Stimulated activated CD8-positive, alpha-beta memory T cell treated with anti-CD3 and anti-CD28 coated beads, Interleukin-12 subunit alpha, Interleukin-12 subunit beta, amount 100 ng/mL, for 24 hours (primary cell): ENCODE data around the gene TRIM46.
A peak's percentile ranks its signal among the peaks of the same experiment; 100 is the strongest.
"Not testable (repeated sequence)": the region's sequence is repeated elsewhere in the genome, so short reads cannot be mapped to it uniquely, and the experiment has no call there.

Experiments used
- DNase-seq: peaks from one replicate; pipeline ENCODE4 v3.0.0-alpha.2; 2020; ENCODE audit errors: extremely low read depth

Gene TRIM46

DNA sequence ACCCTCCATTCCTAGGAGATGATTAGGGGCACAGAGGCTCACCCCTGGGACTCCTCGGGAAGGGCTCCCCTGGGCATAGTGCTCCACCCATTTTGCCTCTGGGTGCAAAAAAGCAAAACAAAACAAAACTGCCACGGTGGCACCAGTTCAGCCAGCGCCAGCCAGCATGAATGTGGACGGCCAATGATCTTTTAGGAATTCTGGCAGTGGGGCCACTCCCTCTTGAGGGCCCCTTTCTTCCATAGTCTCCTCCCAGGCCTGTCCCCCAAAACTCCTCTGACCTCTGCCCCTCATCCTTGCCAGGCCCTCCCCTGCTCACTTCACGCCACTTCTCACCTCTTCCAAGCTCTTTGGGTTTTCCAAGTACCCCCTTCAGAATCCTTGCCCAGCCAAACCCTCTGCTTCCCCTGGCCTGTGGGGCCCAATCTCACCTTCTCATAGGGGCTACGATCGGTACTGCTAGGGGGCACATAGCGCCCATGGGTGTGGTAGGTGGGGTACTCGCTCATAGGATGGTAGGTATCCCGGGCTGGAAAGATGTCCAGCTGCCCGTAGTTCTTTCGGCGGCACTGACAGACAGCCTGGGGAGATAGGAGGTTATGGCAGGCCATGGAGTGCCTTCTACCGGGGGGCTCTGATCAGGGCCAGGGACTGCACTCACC, 13.3 kb downstream of the TRIM46 start:
- no peak for DNase-seq

DNA sequence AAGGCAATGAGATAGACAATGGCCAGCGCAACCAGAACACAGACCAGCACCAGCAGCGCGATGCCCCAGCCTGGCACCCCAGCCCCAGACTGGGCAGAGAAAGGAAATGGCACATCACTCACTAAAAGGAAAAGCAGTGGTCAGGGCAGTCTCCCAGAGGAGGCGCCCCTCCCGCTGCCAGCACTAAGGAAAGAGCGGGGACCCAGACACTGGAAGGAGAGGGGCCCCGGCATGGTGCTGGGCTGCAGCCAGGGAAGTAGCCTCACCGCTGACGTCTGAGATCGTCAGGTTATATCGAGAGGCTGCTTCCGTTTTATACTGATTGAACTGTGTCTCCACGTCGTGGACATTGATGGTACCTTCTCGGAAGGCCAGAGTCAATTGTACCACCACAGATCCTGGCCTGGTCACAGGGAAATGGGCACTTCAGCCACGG, 13.8 kb downstream of the TRIM46 start:
- no peak for DNase-seq

- DNase-seq, result no peak
These were observed 14.6 kb downstream of the TRIM46 start for GRCh38 chr1:155188268-155188667.

GRCh38 chr1:155189926-155190325, 16.3 kb downstream of the TRIM46 start:
- DNase-seq, result not testable (repeated sequence)

- no peak for DNase-seq
These were observed 18.3 kb downstream of the TRIM46 start for GRCh38 chr1:155191904-155192303.

- no peak for DNase-seq
These were observed 19.0 kb downstream of the TRIM46 start for GRCh38 chr1:155192346-155193274.

DNA sequence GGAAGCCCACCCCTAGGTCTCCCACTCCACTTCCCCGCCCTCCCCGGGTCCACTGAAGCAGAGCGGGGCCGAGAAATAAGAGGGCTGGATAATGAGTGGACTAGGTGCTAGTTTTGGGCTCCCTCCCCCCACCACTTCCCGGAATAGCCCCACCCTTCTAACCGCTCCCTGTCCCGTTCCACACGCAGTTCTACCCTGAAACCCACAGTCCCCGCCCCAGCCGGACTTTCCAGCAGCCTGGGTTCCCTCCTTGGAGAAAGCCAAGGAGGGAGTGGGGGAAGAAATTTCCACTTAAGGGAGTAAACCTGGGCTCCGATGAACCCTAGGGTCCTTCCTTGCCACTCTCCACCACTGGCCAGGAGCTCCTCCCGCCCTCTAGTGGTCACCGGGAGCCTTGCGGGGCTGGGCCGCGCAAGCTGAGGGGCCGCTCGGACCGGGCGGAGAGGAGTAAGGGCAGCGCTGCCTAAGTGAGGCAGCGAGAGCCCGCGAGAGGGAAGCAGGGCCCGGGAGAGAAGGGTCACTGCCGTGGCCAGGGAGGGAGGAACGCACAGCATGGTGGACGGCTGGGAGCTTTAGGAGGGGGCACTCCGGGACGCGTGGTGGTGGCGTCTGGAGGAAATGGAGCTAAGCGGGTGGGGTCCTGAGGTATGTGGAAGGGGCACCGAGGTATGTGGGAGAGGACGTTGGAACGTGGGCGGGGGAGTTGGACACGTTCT, 19.8 kb downstream of the TRIM46 start:
- DNase-seq, result peak; percentile 68

DNA sequence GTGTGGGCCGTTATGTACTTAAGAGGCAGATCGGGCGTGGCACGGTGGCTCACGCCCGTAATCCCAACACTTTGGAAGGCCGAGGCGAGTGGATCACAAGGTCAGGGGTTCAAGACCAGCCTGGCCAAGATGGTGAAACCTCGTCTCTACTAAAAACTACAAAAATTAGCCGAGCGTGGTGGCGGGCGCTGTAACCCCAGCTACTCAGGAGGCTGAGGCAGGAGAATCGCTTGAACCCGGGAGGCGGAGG, 20.3 kb downstream of the TRIM46 start:
- DNase-seq, result not testable (repeated sequence)

DNA sequence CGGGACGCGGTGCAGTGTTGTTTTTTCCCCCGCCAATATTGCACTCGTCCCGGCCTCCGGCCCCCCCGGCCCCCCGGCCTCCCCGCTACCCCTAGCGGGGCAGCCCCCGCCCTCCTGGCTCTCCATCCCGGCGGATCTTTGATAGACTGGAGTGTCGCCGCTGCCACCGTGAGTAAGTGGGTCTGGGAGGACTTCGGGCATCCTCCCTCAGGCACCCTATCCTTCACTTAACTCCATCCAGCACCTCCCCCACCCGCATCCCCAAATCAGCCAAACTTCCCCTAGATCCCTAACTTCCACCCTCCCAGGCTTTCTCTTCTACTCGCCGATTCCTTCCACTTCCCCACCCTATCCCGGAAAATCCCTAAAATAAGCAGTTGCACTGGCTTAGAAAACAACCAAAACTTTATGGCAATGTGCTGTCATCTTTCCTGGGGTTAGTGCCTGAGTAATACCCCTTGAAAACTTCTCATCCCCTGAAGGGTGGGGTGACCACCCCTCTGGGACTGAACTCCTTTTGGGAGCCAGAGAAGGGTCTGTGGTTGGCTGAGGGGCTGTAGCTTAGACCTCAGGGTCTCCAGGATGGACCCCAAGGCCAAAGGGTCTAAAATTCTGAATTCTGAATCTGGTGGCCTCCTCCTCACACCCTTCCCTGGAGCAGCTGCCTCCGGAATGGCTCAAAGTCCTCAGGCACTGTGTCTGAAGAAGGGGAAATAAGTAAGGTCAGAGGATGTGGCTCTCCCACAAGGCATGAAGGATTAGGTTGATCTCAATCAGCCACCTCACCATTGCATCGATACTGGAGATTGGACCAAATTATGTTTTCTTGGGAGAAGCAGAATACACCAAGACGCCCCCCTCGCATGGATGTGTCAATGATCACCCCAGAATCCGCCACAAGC, 21.8 kb downstream of the TRIM46 start:
- no peak for DNase-seq

DNA sequence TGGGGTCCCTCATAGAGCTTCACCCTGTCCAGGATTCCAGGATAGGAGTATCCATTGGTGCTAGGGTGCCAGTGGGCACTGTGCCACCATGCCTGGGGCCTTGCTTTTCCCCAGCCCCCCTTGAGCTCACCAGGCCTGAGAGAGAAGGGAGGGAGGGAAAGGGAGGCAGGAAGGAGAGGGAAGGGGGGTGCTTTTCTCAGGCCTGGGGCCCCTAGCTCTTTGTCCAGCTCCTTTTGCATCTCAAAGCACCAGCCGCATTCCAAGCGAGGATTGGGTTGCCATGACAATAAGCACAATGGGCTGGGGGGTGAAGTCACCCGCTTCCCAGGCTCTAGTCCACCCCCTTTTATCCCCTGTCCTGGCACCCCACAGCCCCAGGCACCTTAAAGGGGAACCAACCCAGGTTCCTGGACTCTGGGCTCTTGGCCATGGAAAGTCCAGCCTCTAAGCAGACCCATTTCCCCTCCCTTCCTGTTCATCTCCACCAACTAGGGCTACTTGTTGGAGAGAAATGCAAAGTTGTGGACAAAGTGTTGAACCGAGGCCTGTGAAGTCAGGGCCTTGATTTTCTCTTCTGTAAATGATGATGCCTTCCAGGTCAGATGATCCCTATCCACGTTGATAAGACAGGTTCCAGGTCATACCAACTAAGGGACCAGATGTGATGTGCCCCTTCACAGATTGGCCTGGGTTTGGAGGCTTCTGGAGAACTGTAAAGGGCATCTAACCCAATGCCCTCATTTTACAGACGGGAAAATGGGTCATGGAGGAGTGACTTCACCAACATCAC, 22.6 kb downstream of the TRIM46 start:
- no peak for DNase-seq

GRCh38 chr1:155196893-155197638, 23.4 kb downstream of the TRIM46 start:
- DNase-seq, result no peak

DNA sequence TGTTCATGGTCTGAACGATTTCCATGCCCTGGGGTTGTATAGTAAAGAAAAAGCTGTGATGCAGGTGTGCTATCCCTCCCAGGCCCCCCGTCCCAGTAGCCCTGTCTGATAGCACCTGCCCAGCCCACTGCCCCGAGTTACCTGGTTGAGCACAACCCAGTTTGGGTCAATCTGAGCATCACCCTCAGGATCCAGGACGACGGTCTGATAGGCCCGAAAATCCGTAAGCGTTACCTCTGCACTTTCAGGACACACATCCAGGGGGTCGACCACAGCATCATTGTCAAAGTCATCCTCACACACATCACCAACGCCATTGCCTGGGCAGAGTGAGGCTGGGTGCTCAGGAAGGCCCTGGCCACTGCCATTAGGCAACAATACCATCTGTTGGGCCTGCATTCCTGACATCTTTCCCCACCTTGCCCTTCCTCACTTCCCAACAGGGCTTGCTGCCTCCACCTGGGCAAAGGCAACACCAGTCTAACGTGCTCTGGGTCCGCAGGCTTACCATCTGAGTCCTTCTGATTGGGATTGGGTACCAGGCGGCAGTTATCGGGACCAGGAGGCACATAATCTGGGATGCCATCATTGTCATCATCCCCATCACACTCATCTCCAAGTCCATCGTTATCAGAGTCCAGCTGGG, 24.4 kb downstream of the TRIM46 start:
- DNase-seq, result no peak

- DNase-seq, result no peak
These were observed 24.9 kb downstream of the TRIM46 start for GRCh38 chr1:155198547-155198906.

DNA sequence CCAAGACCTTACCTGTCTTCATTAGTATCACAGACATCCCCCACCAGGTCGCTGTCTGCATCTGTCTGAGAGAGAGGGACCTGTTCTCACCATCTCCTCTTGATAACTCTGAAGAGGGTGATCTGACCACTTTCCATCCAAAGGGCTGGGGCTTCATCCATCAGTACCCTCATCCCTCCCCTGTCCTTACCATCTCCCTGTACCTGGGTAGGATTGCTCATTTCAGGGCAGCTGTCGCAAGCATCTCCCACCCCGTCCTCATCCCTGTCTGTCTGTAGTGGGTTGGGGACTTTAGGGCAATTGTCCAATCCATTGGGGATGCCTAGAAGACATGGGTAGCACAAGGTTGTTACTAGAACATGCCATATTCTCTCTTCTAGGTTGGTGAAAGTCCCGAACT, 26.1 kb downstream of the TRIM46 start:
- no peak for DNase-seq

DNA sequence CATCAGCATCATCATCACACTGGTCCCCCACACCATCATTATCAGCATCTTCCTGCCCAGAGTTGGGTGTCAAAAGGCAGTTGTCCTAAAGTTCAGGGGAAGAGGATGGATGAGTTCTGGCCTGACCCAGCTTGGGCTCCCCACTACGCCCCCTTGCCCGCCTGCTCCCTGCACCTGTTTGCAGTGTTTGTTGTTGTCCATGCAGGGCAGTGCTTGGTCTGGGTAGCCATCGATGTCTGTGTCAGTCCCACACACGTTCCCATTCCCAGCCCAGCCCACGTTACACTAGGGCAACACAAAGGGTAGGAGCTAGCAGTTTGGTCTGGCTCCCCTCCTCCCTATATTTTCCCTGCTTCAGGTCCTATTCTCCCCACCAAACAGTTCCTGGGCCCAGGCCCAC, 27.3 kb downstream of the TRIM46 start:
- no peak for DNase-seq

DNA sequence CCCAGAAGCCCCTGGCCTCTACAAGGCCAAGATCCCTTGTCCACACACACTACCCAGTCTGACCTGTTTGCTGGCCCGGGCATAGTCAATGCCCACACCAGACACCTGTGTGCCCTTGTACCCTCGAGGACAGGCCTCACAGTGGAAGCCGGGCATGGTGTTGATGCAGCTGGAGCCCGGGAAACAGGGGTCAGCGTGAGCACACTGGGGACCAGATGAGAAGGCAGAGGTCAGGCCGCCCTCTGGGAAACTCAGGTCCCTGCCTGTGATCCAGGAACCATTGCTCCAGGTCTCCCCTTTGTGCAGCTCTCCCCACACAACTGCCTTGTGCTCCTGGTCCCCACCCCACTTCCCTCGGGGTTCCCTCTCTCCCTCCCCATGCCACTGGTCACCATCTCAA, 28.5 kb downstream of the TRIM46 start:
- no peak for DNase-seq

DNA sequence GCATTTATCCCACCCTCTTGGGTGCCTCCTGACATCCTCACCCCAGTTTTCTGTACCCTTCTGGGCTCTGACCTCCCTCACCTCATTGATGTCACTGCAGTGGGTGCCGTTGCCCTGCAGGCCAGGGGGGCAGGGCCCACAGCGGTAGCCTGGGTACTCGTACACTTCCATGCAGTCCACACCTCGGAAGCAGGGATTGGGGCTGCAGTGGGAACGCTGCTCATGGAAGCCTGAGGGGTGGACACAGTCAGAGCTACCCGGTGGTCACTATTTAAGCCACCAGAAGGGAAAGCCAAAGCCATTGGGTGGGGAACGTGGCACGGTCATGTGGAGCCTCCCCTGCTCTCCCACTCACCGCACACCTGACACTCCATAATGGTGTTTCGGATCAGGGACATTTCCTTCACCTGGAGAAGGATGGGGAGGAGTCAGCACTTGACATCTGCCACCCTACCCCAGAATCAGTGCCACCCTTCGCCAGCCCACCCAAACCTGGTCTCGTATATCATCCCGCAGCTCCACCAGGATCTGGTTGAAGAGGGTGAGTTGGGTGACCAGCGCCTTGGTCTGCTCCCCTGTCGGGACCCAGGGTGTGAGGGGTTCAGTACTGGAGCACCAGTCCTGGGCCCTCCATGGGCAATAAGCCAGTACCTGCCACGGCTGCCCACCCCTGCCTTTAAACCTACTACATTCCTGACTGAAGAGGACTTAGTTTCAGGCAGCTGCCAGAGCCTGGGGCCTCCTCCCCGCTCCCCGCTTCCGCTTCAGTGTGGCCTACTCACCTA, 29.3 kb downstream of the TRIM46 start:
- no peak for DNase-seq

DNA sequence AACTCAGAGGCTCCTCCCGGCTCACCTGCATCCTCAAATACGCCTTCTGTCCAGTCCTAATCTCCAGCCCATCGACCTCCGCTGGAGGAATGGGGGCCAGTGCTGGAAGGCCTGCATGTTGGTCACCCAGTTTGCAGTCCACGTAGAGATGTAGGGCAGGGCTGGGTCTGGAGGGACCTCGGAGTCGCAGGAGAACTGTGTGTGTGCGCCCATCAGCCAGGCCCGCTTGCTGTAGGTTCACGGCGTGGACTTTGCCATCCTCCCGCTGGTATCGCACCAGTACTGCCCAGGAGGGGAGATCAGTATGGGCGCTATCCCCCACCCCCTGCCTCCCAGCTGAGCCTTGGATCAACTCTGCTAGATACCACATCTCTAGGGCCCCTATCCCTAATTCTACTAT, 31.4 kb downstream of the TRIM46 start:
- no peak for DNase-seq
